Lower leg skin (tissue), 4 donors: ENCODE results near the gene OR8B8. TPM values are rescaled to one million over a fixed set of nuclear protein-coding genes. Genes with fewer than 3 reads are reported as not detected.

ENCODE experiments used
- DNase-seq, 2 donors: peaks; one replicate each; pipeline ENCODE4 v3.0.0-alpha.2; 2019; ENCODE audit warnings: low spot score in 2 of 2
- H3K4me3 ChIP-seq: fragments of 200-600 bp; sonication (generic); 2 replicates; pipeline ENCODE4 v1.5.1; 2017; ENCODE audit warnings: mild to moderate bottlenecking, low read depth; ENCODE audit not compliant: poor library complexity, severe bottlenecking
- POLR2A ChIP-seq, 2 donors: fragments of 450-650 bp; IDR thresholded peaks; one replicate each; pipeline ENCODE4 v1.6.1; 2016 to 2017; ENCODE audit warnings: antibody characterized with exemption in 2 of 2, mild to moderate bottlenecking in 1 of 2, moderate library complexity in 1 of 2
- WGBS, 2 donors: methylation state at CpG; one replicate each; pipeline ENCODE4 v1.1.5; 2018; 5-methylcytosine and 5-hydroxymethylcytosine counted together
- intact Hi-C: fragments of 100-400 bp; cut with DNase I; formaldehyde crosslinking; loops from one replicate; pipeline ENCODE4 v1.15.0; 2023; ENCODE audit warnings: low total_unique reads
- total RNA-seq, 4 donors: library from RNA; depleted of rRNA; stranded (reverse); fragments of >200 nt; gene quantifications; one replicate each; pipeline ENCODE4 v1.1.0, GENCODE V29; 2016
- TF ChIP-seq, protein P1 (sequence below), 3 donors: fragments of 450-650 bp; IDR thresholded peaks; one replicate each; pipeline ENCODE4 v1.5.1; 2016; ENCODE audit warnings: antibody characterized with exemption in 3 of 3, mild to moderate bottlenecking in 3 of 3, moderate library complexity in 2 of 3

Gene OR8B8
- total RNA-seq, 4 donors from 2014 or later: not detected

DNA sequence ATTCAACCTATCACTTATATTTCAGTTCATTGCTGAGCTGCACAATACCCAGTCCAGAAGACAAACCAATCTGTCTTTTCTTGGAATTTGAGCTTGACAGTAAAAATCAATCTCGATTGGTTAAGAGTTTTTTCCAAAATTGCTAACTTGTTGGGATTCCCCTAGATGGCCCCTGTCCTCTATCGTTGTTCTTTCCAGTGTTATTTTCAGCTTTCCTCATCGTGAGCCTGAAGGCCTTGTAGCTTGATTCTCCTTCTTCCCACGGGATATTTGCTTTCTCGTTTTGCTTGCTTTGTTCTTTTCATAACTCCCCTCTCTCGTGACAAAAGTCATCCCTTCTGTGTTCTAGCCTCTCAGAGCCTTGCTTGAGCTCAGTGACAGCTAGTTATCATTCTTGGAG is 3.1 kb downstream of the OR8B8 start:
- intact Hi-C loops: no loop called here
- TF ChIP-seq, protein P1, sequence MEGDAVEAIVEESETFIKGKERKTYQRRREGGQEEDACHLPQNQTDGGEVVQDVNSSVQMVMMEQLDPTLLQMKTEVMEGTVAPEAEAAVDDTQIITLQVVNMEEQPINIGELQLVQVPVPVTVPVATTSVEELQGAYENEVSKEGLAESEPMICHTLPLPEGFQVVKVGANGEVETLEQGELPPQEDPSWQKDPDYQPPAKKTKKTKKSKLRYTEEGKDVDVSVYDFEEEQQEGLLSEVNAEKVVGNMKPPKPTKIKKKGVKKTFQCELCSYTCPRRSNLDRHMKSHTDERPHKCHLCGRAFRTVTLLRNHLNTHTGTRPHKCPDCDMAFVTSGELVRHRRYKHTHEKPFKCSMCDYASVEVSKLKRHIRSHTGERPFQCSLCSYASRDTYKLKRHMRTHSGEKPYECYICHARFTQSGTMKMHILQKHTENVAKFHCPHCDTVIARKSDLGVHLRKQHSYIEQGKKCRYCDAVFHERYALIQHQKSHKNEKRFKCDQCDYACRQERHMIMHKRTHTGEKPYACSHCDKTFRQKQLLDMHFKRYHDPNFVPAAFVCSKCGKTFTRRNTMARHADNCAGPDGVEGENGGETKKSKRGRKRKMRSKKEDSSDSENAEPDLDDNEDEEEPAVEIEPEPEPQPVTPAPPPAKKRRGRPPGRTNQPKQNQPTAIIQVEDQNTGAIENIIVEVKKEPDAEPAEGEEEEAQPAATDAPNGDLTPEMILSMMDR (IDR thresholded peaks at IDR 0.05): no peak
- no peak for DNase-seq
- no peak overlapping the region for H3K4me3 ChIP-seq
- 48 to 51% methylated on average over 6 of the region's 6 CpGs for WGBS, 2 donors

DNA sequence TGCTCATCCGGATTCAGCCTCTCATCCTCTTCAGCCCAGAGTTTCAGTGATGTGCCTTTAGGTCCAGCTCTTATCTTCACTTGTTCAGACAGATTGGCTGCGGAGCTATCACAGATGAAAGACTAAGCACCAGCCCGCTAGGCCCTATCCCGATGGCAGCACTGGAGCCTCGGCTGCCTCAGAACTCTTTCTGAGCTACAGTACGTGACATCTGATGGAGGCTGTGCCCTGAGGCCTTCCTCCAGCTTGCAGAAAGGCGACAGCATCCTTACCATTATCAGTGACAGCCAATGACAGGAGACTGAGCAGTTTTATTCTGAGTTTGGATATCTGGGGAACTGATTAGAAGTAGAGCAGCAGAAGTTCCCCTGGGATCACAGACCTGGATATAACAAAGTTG is 4.0 kb downstream of the OR8B8 start:
- no peak for TF ChIP-seq POLR2A (IDR thresholded peaks at IDR 0.05)
- TF ChIP-seq, protein P1 (IDR thresholded peaks at IDR 0.05): no peak
- 75 to 76% methylated on average over 7 of the region's 7 CpGs for WGBS, 2 donors

GRCh38 chr11:124441081-124441480 is 4.4 kb downstream of the OR8B8 start:
- no peak for TF ChIP-seq POLR2A (IDR thresholded peaks at IDR 0.05)
- TF ChIP-seq, protein P1 (IDR thresholded peaks at IDR 0.05): no peak
- 82 to 85% methylated on average over 5 of the region's 5 CpGs for WGBS, 2 donors
- DNase-seq: peak in 1 of 2 donors; percentile 50
- intact Hi-C loops: no loop called here
- H3K4me3 ChIP-seq: no peak overlapping the region

More for the DNA sequence above, 4.0 kb downstream of the OR8B8 start:
- H3K4me3 ChIP-seq: no peak overlapping the region
- peak in 1 of 2 donors; percentile 70 for DNase-seq
- intact Hi-C loops: no loop called here

GRCh38 chr11:124440608-124441007 is 4.9 kb downstream of the OR8B8 start:
- TF ChIP-seq, protein P1 (IDR thresholded peaks at IDR 0.05): no peak
- no peak for TF ChIP-seq POLR2A (IDR thresholded peaks at IDR 0.05)
- H3K4me3 ChIP-seq: no peak overlapping the region
- intact Hi-C loops: no loop called here
- 82 to 85% methylated on average over 4 of the region's 4 CpGs for WGBS, 2 donors
- no peak for DNase-seq

DNA sequence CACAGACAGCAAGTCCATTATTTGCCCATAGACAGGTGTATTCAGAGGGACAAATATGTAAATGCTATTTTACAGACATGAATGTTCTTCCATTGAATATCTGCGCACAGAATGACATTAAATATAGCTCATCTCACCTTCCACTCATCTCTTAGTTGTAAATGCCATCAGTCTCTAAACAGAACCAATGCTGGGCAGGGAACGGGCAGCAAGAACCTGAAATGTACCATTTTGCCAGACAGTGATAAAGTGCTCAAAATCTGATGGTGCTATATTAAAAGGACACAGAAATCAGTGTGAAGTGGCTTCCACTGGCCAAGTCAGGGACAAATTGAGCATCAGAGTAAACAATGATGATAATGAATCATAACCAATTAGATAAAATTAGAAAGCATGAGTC is 10.8 kb downstream of the OR8B8 start:
- no peak overlapping the region for H3K4me3 ChIP-seq
- intact Hi-C loops: no loop called here
- DNase-seq: no peak
- no peak for TF ChIP-seq POLR2A (IDR thresholded peaks at IDR 0.05)
- TF ChIP-seq, protein P1 (IDR thresholded peaks at IDR 0.05): no peak
- WGBS, 2 donors: 82 to 84% methylated on average over 2 of the region's 2 CpGs

- H3K4me3 ChIP-seq: no peak overlapping the region
- WGBS, 2 donors: 69 to 75% methylated on average over 2 of the region's 2 CpGs
- intact Hi-C loops: no loop called here
- TF ChIP-seq, protein P1 (IDR thresholded peaks at IDR 0.05): no peak
- no peak for TF ChIP-seq POLR2A (IDR thresholded peaks at IDR 0.05)
- no peak for DNase-seq
Observed at GRCh38 chr11:124429599-124429998, 15.9 kb downstream of the OR8B8 start.
